Measurements from ENCODE around the gene ZDHHC20.

ZDHHC20 gene

GRCh38 chr13:21450936-21451335 lies 8.2 kb downstream of the ZDHHC20 start:
- Histone ChIP-seq H3K9me3 (ENCODE audit: insufficient read depth, low read length) (peaks cover 9% of the 10 kb centered on the region; the same call in 1 of the 2 replicates), H3K36me3 (replicated peaks; ENCODE audit: low read depth, low read length) (peaks cover 24% of the 10 kb centered on the region), H3K4me2 (ENCODE audit: low read length) (no peak overlapping the region), H3K27me3 (ENCODE audit: low read depth, low read length) (no peaks in the 10 kb centered on the region), H4K20me1 (ENCODE audit: insufficient read depth, low read length) (peaks cover 21% of the 10 kb centered on the region), H3K4me1 (ENCODE audit: low read length) (no peaks in the 10 kb centered on the region), H3K4me3 (ENCODE audit: low read length) (no peak overlapping the region), H2AFZ (ENCODE audit: low read depth, low read length) (no peak overlapping the region), H3K79me2 (ENCODE audit: low read length) (peaks cover 79% of the 10 kb centered on the region), H3K27ac (ENCODE audit: low read length) (no peak overlapping the region), H3K9ac (ENCODE audit: low read length) (no peak overlapping the region)
- TF ChIP-seq EZH2phosphoT487 (IDR thresholded peaks at IDR 0.05; ENCODE audit: low read depth), result no peak
- TF ChIP-seq CTCF (IDR thresholded peaks at IDR 0.05; ENCODE audit: low read depth, low read length), result no peak

GRCh38 chr13:21446656-21447055 lies 12.4 kb downstream of the ZDHHC20 start:
- Histone ChIP-seq H2AFZ (ENCODE audit: low read depth, low read length) (no peak overlapping the region), H3K4me1 (ENCODE audit: low read length) (no peaks in the 10 kb centered on the region), H3K9ac (ENCODE audit: low read length) (no peak overlapping the region), H3K9me3 (ENCODE audit: insufficient read depth, low read length) (no peaks in the 10 kb centered on the region), H4K20me1 (ENCODE audit: insufficient read depth, low read length) (peaks cover 43% of the 10 kb centered on the region), H3K27me3 (ENCODE audit: low read depth, low read length) (no peaks in the 10 kb centered on the region), H3K4me2 (ENCODE audit: low read length) (no peak overlapping the region), H3K79me2 (ENCODE audit: low read length) (peaks cover 78% of the 10 kb centered on the region), H3K27ac (ENCODE audit: low read length) (no peak overlapping the region), H3K4me3 (ENCODE audit: low read length) (no peak overlapping the region), H3K36me3 (replicated peaks; ENCODE audit: low read depth, low read length) (peaks cover 11% of the 10 kb centered on the region)
- TF ChIP-seq CTCF (IDR thresholded peaks at IDR 0.05; ENCODE audit: low read depth, low read length), result no peak
- no peak for TF ChIP-seq EZH2phosphoT487 (IDR thresholded peaks at IDR 0.05; ENCODE audit: low read depth)

- Histone ChIP-seq H3K4me1 (ENCODE audit: low read length) (no peaks in the 10 kb centered on the region; the same call in 1 of the 2 replicates), H3K79me2 (ENCODE audit: low read length) (peaks cover 75% of the 10 kb centered on the region), H3K27me3 (ENCODE audit: low read depth, low read length) (no peaks in the 10 kb centered on the region), H3K9ac (ENCODE audit: low read length) (no peak overlapping the region), H2AFZ (ENCODE audit: low read depth, low read length) (no peak overlapping the region), H3K4me2 (ENCODE audit: low read length) (no peak overlapping the region), H3K4me3 (ENCODE audit: low read length) (no peak overlapping the region), H3K9me3 (ENCODE audit: insufficient read depth, low read length) (no peaks in the 10 kb centered on the region), H3K27ac (ENCODE audit: low read length) (no peak overlapping the region), H4K20me1 (ENCODE audit: insufficient read depth, low read length) (peaks cover 43% of the 10 kb centered on the region), H3K36me3 (replicated peaks; ENCODE audit: low read depth, low read length) (peaks cover 12% of the 10 kb centered on the region)
- TF ChIP-seq EZH2phosphoT487 (IDR thresholded peaks at IDR 0.05; ENCODE audit: low read depth) (no peak), CTCF (IDR thresholded peaks at IDR 0.05; ENCODE audit: low read depth, low read length) (no peak)
Observed at GRCh38 chr13:21445759-21446158, 13.3 kb downstream of the ZDHHC20 start.

- Histone ChIP-seq H3K4me3 (ENCODE audit: low read length) (no peak overlapping the region), H2AFZ (ENCODE audit: low read depth, low read length) (no peak overlapping the region), H3K36me3 (replicated peaks; ENCODE audit: low read depth, low read length) (peaks cover 10% of the 10 kb centered on the region), H3K79me2 (ENCODE audit: low read length) (peaks cover 83% of the 10 kb centered on the region), H3K27ac (ENCODE audit: low read length) (no peak overlapping the region), H3K9me3 (ENCODE audit: insufficient read depth, low read length) (peaks cover 7% of the 10 kb centered on the region), H4K20me1 (ENCODE audit: insufficient read depth, low read length) (peaks cover 35% of the 10 kb centered on the region), H3K4me1 (ENCODE audit: low read length) (no peaks in the 10 kb centered on the region; the same call in 1 of the 2 replicates), H3K27me3 (ENCODE audit: low read depth, low read length) (no peaks in the 10 kb centered on the region), H3K4me2 (ENCODE audit: low read length) (no peak overlapping the region), H3K9ac (ENCODE audit: low read length) (no peak overlapping the region)
- TF ChIP-seq EZH2phosphoT487 (IDR thresholded peaks at IDR 0.05; ENCODE audit: low read depth) (no peak), CTCF (IDR thresholded peaks at IDR 0.05; ENCODE audit: low read depth, low read length) (no peak)
Observed at GRCh38 chr13:21443171-21443570, 15.9 kb downstream of the ZDHHC20 start.

Data from OCI-LY3 (cell line).